Measurements from ENCODE around the gene GET3. TPM values are rescaled to one million over a fixed set of nuclear protein-coding genes. Genes with fewer than 3 reads are reported as not detected.
A peak's percentile ranks its signal among the peaks of the same experiment; 100 is the strongest.
"Not testable (repeated sequence)": the region's sequence is repeated elsewhere in the genome, so short reads cannot be mapped to it uniquely, and the experiment has no call there.

Gene GET3
- total RNA-seq = 30.1 TPM

GRCh38 chr19:12736995-12737834 lies at the start of gene GET3:
Gene GET3, plus strand, starts transcription at chr19:12737497. Its CDS starts 9 bp downstream, at chr19:12737506.
- intact Hi-C loops (cut with DNase I) = no loop called here

DNA sequence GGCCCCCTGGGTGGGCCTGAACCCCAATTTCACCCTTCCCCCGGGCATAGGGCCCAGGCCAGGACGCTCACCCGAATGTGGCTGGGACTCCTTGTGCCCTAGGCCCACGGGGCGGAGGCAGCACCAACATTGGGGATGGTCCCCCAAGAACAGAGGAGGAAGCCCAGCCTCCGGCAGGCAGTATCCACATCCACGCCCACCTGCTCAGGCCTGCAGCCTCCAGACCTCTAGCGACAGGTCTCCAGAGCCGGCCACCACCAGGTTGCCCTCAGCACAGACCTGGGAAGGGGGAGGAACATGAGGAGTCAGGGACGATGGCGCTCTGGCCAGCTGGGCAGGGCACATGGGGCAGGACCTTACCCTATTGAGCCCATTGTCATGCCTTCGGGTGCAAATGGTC lies 48.3 kb upstream of the GET3 start:
- ATAC-seq (no peak), DNase-seq (ENCODE audit: low spot score) (no peak)

More at GRCh38 chr19:12736995-12737834, at the start of gene GET3:
- ATAC-seq (peak; percentile 96), DNase-seq (ENCODE audit: low spot score) (peak; percentile 87)

GRCh38 chr19:12689581-12690216 lies 47.6 kb upstream of the GET3 start:
- DNase-seq (ENCODE audit: low spot score) (no peak), ATAC-seq (no peak)
- intact Hi-C loops (cut with DNase I) = no loop called here

More for the DNA sequence above, 48.3 kb upstream of the GET3 start:
- intact Hi-C loops (cut with DNase I) = no loop called here

DNA sequence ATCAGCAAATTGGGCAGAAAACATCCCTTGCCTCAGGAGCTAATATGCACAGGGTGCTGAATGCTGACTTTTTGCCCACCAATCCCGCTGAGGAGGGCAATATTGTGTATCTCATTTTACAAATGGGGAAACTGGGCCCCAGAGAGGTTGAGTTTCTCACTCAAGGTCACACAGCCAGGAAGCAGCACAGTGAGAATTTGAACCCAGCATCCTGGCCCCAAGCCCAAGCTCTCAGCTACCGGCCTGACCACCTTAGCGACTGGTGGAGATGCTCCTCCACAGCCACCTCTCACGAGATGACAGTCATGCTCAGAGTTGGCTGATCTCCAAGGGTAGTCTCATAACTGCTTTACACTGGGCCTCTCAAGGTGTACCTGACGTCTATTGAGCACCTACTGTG lies 44.3 kb upstream of the GET3 start:
- intact Hi-C loops (cut with DNase I) = no loop called here
- ATAC-seq (no peak), DNase-seq (ENCODE audit: low spot score) (no peak)

GRCh38 chr19:12694641-12695040 lies 42.7 kb upstream of the GET3 start:
- ATAC-seq (no peak), DNase-seq (ENCODE audit: low spot score) (peak; percentile 61)
- intact Hi-C loops (cut with DNase I) = no loop called here

GRCh38 chr19:12695096-12695495 lies 42.2 kb upstream of the GET3 start:
- no peak for ATAC-seq
- intact Hi-C loops (cut with DNase I) = no loop called here
- no peak for DNase-seq (ENCODE audit: low spot score)

DNA sequence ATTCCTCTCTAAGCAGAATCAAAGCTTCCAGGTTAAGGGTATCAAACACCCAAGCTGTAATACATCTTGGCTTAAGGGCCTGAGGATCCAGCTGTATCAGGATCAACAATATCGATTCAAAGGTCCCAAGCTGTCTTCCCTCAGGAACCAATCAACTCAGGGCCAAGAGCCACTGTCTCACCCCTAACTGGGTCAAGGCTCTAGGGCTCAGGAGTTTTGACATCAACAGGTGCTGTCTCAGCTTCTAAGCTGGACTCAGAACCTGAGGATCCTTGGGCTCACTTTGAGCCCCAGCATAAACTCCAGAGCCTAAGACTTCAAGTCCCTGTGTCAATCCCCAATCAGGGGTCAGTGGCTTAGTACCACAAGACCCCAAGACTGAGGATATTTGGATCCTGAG lies 41.8 kb upstream of the GET3 start:
- ATAC-seq (no peak), DNase-seq (ENCODE audit: low spot score) (no peak)
- intact Hi-C loops (cut with DNase I) = no loop called here

GRCh38 chr19:12695997-12696365 lies 41.3 kb upstream of the GET3 start:
- DNase-seq (ENCODE audit: low spot score) (no peak), ATAC-seq (peak; percentile 3)
- intact Hi-C loops (cut with DNase I) = no loop called here

- DNase-seq (ENCODE audit: low spot score) (peak; percentile 98), ATAC-seq (peak; percentile 95)
- intact Hi-C loops (cut with DNase I) = no loop called here
Observed at GRCh38 chr19:12696366-12697335, 40.6 kb upstream of the GET3 start, which contains the start of gene FBXW9. Gene FBXW9, minus strand, starts transcription at chr19:12696631. Its CDS starts 50 bp downstream, at chr19:12696581.

DNA sequence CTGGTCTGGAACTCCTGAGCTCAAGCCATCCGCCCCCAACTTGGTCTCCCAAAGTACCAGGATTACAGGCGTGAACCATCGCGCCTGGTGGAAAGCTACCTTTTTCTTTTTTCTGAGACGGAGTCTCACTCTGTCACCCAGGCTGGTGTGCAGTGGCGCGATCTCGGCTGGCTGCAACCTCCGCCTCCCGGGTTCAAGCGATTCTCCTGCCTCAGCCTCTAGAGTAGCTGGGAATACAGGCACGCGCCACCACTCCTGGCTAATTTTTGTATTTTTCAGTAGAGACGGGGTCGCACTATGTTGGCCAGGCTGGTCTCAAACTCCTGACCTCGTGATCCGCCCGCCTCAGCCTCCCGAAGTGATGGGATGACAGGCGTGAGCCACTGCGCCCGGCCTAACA lies 39.9 kb upstream of the GET3 start:
- ATAC-seq; DNase-seq (ENCODE audit: low spot score); intact Hi-C loops (cut with DNase I): not testable (repeated sequence)

DNA sequence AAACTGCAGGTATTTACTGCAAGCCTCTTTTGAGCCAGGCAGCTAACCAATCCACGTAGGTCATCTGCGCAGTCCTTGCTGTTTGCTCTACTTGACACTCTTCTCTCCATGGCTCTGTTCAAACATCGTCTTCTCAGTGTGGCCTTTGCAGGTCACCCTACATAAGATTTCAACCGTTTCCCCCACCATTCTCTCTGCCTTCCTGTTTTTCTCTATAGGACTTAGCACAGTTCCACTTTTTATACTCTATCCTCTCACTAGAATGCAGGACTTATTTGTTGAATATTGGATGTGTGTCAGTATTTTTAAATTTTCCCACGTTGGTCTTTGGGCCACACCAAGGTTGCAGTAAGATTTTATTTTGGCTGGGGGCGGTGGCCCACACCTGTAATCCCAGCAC lies 39.2 kb upstream of the GET3 start:
- ATAC-seq (no peak), DNase-seq (ENCODE audit: low spot score) (no peak)
- intact Hi-C loops (cut with DNase I) = no loop called here

DNA sequence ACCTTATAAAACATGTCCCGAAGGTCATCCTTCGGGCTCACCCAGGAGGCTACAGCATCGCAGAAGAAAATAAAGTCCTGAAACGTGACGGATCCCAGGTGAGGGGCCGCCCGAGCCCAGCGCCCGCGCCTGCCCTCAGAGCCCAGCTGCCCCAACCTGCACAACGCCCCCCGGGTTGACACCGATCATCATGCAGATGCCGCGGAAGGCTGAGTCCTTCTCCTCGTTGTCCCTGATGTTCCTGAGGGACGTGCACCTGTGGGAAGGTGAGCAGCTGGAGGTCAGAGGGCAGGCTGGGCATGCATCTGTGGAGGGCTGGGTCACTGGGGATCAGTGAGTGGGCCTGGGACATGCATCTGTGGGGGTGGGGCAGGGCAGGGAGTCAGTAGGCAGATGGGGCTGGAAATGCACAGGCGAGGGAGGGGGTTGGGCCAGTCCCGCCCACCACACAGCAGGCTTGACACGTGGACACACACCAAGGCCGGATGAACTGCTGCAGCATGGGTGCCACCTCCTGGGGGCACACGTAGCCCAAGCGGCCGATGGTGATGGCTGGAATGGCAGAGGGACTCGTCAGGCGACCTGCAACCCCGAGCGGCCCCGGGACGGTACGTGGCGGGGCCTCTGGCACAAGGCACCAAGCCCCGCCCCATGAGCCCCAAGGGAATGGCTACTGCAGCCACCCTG lies 35.6 kb upstream of the GET3 start:
- ATAC-seq = no peak
- intact Hi-C loops (cut with DNase I) = no loop called here

GRCh38 chr19:12703046-12703445 lies 34.3 kb upstream of the GET3 start:
- DNase-seq (ENCODE audit: low spot score) = no peak
- intact Hi-C loops (cut with DNase I) = no loop called here
- ATAC-seq = no peak

More for the DNA sequence above, 35.6 kb upstream of the GET3 start:
- peak; percentile 59 for DNase-seq (ENCODE audit: low spot score)

GRCh38 chr19:12705169-12705568 lies 32.1 kb upstream of the GET3 start:
- DNase-seq (ENCODE audit: low spot score) (no peak), ATAC-seq (no peak)

GRCh38 chr19:12705654-12706331 lies 31.5 kb upstream of the GET3 start:
- DNase-seq (ENCODE audit: low spot score) (no peak), ATAC-seq (no peak)
- intact Hi-C loops (cut with DNase I) = no loop called here

More at GRCh38 chr19:12705169-12705568, 32.1 kb upstream of the GET3 start:
- intact Hi-C loops (cut with DNase I) = no loop called here

- no peak for DNase-seq (ENCODE audit: low spot score)
- no peak for ATAC-seq
- intact Hi-C loops (cut with DNase I) = no loop called here
Observed at GRCh38 chr19:12706332-12706718, 31.0 kb upstream of the GET3 start.

- intact Hi-C loops (cut with DNase I) = no loop called here
- DNase-seq (ENCODE audit: low spot score) (no peak), ATAC-seq (no peak)
Observed at GRCh38 chr19:12708641-12709040, 28.7 kb upstream of the GET3 start.

GRCh38 chr19:12711187-12711586 lies 26.1 kb upstream of the GET3 start:
- DNase-seq (ENCODE audit: low spot score) (no peak), ATAC-seq (no peak)
- intact Hi-C loops (cut with DNase I) = no loop called here
